Kidney glomerular epithelial cell (primary cell): Measurements from ENCODE around the gene VPS37C.

Experiments used
- DNase-seq: peaks from one replicate; lab custom pipeline; 2025; lab: John Stamatoyannopoulos, UW

Gene VPS37C

DNA sequence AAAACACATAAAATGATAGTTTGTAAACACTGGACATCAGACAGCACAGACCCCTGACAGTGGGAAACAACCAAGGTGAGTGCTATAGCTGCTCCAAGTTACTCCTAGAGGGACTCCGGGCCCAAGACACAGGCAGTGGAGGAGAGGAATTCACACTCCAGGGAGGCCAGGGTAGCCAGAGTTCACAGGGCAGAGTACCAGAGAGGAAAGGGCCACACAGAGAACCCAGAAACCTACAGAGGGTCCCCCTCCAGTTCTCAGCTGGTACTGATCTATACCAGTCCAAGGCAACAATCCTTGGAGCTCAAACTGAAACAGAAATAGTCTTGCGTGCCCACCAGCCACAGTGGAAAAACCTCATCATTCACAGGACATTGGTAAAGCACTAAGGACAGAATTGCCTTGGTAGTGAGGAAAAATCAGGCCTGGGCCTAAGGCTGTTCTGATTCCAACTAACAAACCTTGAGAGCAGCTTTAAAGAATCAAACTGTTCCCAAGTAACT is 7.6 kb downstream of the VPS37C start:
- DNase-seq: no peak

DNA sequence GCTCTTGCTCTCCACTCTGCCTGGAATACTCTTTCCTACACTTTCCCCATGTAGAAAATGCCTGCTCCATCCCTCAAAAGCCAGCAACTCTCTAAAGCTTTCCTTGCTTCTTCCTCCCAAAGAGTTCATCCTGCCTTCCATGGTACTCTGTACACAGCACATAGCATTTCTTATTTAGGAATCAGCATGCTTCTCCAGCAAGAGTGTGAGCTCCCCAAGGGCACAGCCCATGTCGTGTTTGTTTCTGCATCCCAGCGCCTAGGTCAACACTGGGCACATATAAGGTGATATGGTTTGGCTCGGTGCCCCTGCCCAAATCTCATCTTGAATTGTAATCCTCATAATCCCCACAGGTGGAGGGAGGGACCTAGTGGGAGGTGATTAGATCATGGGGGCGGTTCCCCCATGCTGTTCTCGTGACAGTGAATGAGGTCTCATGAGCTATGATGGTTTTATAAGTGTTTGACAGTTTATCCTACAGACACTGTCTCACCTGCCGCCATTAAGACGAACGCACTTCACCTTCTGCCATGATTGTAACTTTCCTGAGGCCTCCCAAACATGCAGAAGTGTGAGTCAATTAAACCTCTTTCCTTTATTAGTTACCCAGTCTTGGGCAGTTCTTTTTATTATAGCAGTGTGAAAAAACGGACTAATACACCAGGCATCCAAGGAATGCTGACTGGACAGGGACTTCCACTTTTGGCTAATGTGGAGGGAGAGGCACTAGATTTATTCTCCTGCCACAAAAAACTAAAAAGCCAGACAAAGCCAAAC is 8.2 kb downstream of the VPS37C start:
- DNase-seq: peak; percentile 91

DNA sequence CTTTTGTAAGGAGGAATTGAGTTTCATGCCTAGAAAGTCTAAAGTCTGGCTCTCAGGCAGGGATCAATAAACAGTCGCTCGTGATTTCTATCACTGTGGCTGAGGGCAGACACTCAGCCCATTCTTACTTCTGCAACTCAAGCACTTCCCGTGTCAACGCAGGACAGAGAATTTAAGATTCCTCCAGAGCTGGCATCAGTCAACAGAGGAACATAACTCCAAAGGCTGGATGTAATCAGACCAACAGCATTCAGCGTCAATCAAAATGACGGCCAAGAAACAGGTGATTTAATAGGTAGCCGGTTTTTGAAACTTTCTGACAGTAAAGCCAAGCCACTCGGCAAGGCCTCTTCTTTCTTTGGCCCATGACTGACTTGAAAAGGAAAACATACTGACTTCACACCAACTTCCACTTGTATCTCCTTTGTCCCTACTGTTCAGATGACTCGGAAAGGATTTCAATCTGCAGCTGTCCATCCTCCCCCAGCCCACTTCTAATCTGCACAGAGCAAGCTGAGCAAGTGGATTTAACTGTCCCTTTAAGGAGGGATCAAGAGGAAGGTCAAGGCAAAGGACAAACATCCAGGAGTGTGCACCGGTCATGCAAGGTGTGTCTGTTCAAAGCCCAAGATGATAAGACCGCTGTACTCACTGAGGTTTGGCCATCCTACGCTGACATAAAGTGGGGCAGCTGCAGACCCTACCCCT is 9.5 kb downstream of the VPS37C start:
- no peak for DNase-seq

DNA sequence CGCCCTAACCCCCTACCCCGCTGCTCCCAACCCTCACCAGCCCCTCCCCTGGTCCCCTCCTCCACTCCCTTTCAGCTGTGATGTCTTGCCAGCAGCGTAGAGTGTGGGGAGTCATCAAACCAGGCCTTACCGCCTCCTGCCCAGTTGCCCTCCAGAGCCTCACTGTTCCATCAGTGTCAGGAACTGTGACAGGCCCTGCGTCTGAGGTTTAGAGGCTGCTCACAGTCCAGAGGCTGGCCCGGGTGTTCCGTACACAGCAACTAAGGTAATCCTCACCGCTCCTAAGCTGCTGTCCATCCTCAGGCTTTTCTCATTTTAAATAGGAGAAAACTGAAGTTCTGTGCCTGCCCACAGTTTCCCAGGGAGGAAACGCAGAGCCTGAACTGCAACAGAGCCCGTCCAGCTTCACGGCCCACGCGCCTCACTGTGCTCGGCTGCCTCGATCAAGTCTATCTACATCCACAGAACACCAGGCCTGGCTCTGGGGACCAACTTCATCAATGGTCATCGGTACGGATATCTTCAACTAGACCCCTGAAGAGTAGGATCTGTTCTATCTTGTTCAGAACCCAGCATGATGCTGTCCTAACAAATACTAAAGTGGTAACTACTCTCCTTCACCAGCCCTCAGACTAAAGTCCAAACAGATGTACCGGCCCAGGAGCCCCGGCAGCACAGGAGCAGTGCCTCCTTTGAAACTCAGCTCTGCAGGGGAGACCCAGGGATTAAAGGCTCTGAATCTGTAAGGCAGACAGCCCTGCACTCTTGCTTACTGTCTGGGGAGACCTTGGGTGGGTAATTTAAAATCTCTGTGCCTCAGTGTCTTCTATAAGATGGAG is 10.3 kb downstream of the VPS37C start:
- no peak for DNase-seq

DNA sequence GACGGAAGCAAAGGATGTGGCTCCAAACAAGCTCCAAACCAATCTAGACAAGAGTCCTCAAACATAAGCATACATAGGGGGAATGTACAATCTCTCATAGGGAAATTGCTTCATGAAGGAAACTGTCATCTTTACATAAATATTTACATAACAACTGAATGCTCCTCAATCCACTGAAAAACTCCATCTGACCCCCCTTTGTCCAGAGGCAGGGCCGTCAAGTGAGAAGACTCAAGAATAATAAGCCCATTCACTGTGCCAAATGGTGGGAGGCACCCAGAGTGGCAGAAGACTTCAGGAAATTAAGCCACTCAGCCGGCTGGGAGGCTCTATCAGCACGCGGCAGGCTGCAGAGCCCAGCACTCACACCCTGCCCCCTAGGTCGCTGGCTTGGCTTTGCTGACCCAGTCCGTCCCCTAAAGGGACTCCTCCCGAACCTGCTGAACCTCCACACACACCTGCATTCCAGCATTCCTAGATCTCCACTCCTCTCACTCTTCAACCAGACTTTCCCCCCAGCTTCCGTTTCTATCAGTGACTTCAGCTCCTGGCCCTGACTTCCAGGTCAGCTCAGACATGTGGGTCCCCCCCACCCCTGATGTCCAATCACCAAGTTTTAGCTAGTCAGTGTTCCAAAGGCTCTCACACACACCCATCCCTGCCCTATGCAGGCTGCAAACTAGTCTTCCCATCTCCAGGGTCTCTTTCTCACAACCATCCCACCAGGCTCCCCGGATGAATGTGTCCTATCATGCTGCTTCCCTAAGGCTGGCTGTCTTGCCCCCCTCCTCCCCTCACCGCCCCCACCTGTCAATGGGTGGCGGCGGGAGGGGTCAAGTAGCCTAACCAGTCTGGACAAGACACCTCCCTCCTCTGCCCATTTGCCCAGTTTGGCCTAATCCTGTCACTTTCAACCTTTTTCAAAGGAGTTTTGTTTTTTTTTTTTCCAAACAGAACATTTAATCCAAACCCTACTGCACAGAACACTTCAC is 11.3 kb downstream of the VPS37C start:
- peak; percentile 22 for DNase-seq

DNA sequence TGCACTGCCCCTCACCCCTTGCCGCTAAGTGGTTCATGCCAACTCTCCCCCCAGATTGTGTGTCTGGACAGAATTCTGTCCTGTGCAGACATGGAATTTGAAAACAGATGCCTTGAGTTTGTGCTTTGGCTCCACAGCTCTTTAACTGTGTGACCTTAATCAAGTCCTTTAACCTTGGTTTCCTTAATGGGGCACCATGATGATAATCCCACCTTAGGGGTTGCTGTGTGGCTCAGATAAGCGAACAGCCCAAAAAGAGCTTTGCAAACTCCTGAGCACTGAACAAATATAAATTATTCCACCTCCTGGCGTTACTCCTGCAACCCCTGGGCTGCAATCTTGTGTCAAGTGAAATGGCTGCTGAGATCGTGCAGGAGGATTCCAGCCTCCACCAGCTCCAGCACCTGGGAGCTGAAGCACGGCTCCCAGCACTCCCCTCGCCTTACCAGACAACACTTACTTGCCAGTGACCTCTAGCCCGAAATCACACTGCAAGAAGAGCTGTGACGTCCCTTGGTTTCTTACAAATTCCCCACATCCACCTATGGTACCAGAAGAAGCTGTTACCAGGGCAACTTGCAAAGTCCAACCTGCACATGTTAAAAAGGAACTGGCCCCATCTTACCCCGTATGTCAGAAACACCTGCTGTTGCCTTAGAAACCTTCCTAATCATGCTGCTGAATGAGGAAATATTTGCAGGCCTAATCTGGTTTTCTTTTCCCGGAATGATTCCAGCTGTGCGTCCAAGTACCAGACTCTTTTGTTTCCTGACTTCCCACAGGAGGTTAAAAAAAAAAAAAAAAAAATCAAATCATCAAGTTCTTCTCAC is 13.2 kb downstream of the VPS37C start:
- DNase-seq: no peak

DNA sequence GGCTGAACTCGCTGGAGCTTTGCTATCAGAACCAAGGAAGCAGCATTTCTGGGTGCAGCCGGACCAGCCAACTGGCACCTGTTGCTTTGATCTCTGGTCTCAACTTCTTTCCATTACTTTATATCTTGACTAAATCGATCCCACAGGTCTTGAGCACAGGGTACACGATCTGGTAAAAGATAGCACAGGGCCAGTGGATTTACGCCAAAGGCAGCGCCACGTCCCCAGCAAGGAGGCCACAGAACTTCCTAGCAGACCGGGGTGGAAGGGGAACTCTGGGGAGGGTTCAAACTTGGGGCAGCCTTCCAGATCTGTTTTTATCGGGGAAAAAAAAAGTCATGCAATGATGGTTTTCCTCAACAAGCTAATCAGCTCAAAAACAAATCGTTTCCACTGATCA is 14.0 kb downstream of the VPS37C start:
- DNase-seq: no peak

DNA sequence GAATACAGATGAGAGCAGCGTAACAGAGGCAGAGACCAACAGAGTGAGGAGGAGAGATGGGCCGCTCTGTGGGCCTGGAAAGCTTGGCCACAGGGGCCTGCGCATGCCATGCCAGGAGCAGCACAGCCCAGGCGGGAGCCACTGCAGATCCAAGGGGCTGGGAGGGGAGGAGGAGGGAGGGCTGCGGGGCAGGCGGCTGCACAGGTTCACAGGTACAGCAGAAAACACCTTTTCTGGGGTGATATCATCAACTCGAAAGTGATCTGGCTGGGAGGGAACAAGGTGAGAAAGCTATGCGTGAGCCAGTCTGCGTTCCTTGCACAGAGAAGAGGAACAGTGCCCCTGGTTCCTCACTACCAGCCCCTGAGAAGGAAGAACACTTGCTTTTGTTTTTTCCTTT is 14.8 kb downstream of the VPS37C start:
- no peak for DNase-seq

DNA sequence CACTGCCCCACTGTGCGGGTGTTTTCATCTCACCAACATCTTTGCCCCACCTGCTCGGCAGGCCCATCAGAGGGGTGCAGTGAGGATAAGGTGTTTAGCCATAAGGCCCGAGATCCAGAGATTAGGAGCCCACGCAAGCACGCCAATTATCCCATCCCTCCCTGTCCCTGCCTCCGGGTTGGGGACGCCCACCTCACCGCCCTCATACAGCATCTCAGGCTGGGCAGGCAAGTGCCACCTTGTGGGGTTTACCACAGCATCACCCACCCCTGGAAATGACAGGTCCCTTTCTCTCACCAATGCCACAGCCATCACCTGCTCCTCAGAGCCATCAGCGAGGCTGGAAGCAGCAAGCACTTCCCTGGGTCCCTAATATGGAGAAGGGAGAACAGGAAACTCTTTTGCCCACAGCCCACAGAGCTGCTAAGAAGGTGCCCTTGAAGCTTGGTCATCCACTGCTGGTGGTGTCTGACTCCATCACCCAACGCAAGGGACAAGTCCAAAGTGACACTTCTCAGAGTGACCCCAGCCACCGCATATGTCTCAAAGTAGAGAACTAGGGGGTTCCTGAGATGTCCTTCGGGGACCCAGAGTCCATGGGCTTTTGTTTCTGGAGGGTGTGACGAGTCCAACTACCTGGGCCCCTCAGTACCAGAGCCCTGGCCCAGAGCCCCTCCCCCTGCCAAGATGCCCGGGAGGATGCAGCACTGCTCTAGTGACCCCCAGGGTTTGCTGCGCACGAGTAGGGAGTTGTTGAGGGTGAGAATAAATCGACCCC is 15.8 kb downstream of the VPS37C start:
- DNase-seq: no peak

DNA sequence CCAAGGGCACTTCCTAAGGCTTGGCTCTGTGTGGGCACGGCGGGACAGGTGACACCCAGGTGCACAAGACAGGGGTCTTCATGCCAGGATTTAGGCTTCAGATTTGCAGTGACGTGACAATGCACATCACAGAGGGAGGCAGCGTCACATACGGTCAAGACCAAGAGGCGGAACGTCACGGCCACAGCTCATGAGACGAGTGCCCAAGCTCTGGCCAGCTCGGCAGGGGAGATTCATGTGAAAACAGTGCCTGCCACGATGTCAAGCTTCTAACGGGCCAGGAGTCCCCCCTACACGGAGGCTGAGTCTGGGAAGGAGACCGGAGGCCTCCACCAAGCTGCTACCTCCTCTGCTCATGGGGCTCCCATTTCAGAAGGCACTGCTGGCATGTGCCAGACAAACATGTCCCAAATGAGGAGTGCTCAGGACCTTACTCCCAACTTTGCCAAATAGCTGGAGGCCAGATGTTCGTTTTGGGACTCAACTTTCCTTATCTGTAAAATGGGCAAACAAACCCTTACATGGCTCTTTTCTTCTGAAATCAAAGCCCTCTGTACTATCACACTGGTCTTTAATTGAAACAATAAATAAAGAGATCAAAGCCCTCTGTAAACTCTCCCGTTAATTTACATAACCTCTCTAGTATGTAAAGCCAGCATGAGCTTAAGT is 16.6 kb downstream of the VPS37C start:
- no peak for DNase-seq

DNA sequence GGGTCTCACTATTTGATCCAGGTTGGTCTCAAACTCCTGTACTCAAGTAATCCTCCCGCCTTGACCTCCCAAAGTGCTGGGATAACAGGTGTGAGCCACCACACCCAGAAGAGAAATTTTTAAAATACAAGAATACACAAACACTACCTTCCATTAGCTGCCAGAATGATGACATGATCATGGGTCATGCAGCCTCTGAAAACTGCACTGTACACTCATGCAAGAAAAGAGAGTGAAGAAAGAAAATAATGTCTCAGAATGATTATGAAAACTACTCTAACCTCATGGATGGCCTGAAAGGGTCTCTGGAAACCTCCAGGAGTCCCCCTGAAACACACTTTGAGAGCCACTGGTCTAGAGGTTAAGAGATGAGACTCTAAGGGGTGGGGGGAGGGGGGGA is 18.8 kb downstream of the VPS37C start:
- DNase-seq: no peak

DNA sequence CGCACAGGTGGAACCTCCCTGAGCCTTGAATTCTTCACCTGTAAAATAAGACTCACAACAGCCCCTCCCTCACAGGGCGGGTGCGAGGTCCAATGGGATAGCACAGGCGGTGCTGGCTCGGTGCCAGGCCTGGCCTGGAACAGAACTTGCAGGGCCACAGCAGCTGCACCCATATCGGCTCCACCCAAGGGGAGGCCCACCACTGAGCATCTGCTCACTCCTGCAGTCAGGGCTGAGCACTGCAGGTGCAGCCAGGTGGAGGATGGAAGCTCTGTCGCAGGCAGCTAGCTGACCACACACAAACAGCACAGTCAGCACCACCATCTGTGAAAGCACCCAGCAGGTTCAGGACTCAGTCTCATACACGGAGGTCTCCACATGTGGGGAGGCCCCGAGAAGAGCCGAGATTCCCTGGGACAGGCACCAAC is 19.6 kb downstream of the VPS37C start:
- DNase-seq: no peak

DNA sequence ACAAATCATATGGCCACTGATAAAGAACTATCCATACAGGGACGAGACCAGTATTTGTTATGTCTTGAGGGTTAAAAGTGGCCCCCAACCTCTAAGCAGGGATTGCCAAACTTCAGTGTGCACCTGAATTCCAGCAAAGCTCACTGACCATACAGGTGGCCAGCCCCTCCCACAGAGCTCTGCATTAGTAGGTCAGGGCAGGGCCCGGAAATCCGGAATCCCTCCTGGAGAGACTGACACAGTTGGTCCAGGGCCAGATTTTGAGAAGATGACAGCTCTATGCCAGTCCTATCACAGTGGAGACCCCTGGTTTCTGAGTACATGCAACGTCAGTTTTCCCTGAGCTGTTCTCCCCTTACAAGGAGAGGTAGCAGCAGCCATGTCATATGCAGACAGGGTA is 20.8 kb downstream of the VPS37C start:
- DNase-seq: no peak

DNA sequence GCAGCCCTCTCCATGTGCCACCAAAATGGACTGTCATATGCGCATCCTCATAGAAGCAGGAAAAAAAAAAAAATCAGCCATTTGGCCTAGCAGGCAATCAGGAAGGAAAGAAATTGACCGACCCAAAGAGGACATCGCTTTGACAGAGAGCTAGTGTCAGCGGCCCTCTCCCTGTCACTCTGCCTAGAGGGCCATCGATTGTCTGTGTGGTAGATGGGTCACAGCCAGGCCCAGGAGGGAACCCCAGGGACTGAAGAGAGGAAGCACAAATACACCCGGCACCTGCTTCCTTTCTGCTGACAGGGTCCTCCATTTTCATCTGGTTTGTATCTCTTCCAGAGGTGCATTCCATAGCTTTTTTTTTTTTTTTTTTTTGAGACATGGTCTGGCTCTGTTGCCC is 21.8 kb downstream of the VPS37C start:
- DNase-seq: no peak

DNA sequence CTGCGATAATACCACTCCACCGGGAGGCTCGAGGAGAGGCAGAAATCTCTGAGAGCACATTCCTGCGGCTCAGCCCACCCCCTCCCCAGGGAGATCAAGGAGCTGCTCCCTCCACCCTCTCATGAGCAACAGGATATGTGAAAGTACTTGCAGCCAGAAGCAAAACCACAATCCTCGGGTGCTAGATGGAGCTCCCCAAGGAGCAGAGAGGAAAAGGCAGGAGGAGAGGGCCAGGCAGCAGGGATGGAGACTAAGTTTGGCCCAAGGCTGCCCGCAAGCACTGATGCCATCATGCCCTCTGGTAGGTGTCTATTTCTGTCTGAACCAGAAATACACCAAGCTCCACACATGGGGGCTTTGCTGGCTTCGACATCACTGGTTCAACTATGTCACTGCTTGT is 22.3 kb downstream of the VPS37C start:
- no peak for DNase-seq

DNA sequence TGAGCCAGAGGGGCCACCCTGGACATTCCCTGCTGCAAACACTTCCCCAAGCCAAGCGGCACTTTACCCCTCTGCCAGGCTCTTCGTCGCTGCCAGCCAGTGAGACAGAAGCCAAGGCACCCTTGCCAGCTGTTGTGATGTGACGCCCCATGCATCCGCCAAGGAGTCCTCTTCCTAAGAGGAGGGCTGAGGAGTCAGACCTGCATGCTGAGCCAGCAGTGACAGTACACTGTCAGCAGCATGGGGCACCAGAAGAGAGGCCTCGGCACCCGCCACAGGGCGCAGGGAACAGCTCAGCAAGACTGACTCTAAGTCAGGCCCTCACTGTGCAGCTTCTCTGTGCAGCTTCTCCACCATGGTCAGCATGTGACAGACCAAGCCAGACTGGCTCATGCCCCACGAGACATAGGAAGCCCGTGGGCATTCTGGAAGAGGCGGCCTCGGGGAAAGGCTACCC is 26.4 kb downstream of the VPS37C start:
- DNase-seq: no peak

DNA sequence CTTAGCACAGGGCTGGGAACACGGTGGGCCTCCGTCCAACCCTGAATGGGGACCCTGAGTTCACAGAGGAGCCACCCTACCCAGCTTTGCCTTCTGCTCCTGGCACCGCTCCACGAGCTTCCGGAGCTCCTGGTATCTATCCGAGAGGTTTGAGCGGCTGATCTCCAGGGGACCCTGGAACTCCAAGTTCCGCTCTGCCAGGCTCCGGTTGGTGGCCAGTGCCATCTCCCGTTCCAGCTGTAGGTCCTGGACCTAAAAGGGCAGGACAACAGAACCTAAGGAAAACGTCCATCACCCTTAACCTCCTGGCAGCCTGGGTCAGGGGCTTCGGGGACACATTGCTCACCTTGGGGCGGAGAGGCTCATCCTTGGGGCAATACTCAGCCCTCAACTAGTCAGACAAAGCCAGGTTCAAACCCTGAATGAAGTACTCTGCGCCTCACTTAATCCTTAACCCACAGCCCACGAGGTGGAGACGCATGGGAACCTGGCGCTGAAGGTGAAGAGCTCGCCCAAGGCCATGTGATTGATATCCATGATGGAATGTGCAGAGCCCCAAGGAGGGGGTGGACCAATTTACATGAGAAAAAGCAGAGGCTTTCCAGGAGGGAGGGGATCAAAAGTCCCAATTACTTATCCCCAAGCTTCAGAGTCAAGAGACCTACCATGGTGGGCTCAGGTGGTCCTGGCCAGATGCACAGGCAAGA is 27.1 kb downstream of the VPS37C start:
- no peak for DNase-seq

DNA sequence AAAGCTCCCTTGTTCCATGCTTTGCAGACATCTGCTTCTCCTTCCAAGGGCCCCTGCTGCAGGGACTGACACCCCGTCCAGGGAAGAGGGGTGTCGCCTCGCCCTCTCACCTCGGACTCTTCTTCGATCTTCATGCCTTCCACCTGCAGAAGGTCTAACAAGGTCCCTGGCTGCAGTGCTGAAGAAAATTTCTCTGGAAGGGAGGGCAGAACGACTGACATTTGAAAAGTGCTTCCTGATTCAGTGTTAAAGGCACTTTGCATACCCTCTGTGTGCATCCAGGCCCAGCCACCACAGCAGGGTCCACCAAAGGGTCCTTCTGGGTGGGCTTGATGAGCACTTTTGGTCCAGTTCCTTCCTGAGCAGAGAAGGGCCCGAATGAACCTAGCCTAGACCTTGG is 28.1 kb downstream of the VPS37C start:
- no peak for DNase-seq
